Gastroesophageal sphincter (tissue), 4 donors: ENCODE results near the gene TRIM2. TPM values are rescaled to one million over a fixed set of nuclear protein-coding genes. Genes with fewer than 3 reads are reported as not detected.

Experiments
- ATAC-seq: fragments of 150-250 bp; one replicate; pipeline ENCODE4 v1.9.1; 2016; ENCODE audit warnings: mild to moderate bottlenecking, moderate library complexity
- H3K27ac ChIP-seq, 4 donors: fragments of 200-600 bp; sonication (generic) in 3 of 4; 1 replicate in 3 of 4; 2 replicates in 1 of 4; pipeline ENCODE4 v1.5.1; 2016 to 2019
- H3K27me3 ChIP-seq: fragments of 200-600 bp; sonication (generic); one replicate; pipeline ENCODE4 v1.5.1; 2019
- H3K36me3 ChIP-seq, 2 donors: fragments of 200-600 bp; sonication (generic); one replicate each; pipeline ENCODE4 v1.5.1; 2019; ENCODE audit warnings: control low read depth in 1 of 2
- H3K4me1 ChIP-seq, 3 donors: fragments of 200-600 bp; sonication (generic); 1 replicate in 2 of 3; 2 replicates in 1 of 3; pipeline ENCODE4 v1.5.1; 2016 to 2019; ENCODE audit warnings: control low read depth in 2 of 3
- H3K4me3 ChIP-seq, 2 donors: fragments of 200-600 bp; sonication (generic); one replicate each; pipeline ENCODE4 v1.5.1; 2019; ENCODE audit warnings: mild to moderate bottlenecking in 1 of 2, moderate library complexity in 1 of 2
- H3K9me3 ChIP-seq, 3 donors: fragments of 200-600 bp; sonication (generic); one replicate each; pipeline ENCODE4 v1.5.1; 2017 to 2019; ENCODE audit warnings: control low read depth in 2 of 3
- EP300 ChIP-seq: sonication (generic); formaldehyde crosslinking; IDR thresholded peaks from one replicate; pipeline ENCODE4 v1.6.1; 2017; ENCODE audit warnings: antibody characterized with exemption, mild to moderate bottlenecking
- POLR2A ChIP-seq, 2 donors: fragments of 450-650 bp; IDR thresholded peaks; one replicate each; pipeline ENCODE4 v1.6.1; 2017; ENCODE audit warnings: antibody characterized with exemption in 2 of 2, mild to moderate bottlenecking in 2 of 2, moderate library complexity in 1 of 2
- POLR2AphosphoS5 ChIP-seq: sonication (generic); formaldehyde crosslinking; IDR thresholded peaks from one replicate; pipeline ENCODE4 v1.6.1; 2017; ENCODE audit warnings: antibody characterized with exemption
- WGBS, 2 donors: methylation state at CpG; one replicate each; pipeline ENCODE4 v1.1.5; 2018; ENCODE audit warnings: low coverage in 1 of 2; 5-methylcytosine and 5-hydroxymethylcytosine counted together
- total RNA-seq, 4 donors: library from RNA; depleted of rRNA; stranded (reverse); fragments of >200 nt; gene quantifications; one replicate each; pipeline ENCODE4 v1.1.0, GENCODE V29; 2016
- TF ChIP-seq, protein P1 (sequence below), 4 experiments: fragments of 200-600 bp in 2 of 4; fragments of 450-650 bp in 2 of 4; sonication (generic) in 1 of 4; IDR thresholded peaks; one replicate each; pipeline ENCODE4 v1.5.1; 2017 to 2019; ENCODE audit warnings: antibody characterized with exemption in 4 of 4, mild to moderate bottlenecking in 2 of 4, moderate library complexity in 2 of 4

The TRIM2 gene
- total RNA-seq, 4 donors from 2014 or later, result 31.2 to 59.2 (median 44.4) TPM

DNA sequence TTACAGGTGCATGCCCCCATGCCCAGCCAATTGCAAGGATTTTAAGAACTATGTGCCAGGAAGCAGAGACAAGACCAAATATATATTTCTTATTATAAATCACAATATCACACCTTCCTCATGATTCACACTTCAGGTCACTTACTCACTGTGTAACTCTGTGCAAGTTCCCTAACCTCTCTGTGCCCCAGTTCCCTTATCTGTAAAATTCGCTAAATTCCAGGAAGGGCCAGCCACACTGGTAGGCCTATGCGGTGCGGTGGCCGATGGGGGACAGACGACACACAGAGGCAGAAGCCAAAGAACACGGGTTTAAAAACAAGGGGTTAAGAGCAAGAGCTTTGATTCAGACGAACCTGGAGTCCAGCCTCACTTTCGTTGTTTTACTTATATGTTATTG is 2.8 kb downstream of the TRIM2 start:
- TF ChIP-seq EP300 (no peak), POLR2A (IDR thresholded peaks at IDR 0.05) (no peak), POLR2AphosphoS5 (no peak)
- TF ChIP-seq, protein P1, sequence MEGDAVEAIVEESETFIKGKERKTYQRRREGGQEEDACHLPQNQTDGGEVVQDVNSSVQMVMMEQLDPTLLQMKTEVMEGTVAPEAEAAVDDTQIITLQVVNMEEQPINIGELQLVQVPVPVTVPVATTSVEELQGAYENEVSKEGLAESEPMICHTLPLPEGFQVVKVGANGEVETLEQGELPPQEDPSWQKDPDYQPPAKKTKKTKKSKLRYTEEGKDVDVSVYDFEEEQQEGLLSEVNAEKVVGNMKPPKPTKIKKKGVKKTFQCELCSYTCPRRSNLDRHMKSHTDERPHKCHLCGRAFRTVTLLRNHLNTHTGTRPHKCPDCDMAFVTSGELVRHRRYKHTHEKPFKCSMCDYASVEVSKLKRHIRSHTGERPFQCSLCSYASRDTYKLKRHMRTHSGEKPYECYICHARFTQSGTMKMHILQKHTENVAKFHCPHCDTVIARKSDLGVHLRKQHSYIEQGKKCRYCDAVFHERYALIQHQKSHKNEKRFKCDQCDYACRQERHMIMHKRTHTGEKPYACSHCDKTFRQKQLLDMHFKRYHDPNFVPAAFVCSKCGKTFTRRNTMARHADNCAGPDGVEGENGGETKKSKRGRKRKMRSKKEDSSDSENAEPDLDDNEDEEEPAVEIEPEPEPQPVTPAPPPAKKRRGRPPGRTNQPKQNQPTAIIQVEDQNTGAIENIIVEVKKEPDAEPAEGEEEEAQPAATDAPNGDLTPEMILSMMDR (IDR thresholded peaks at IDR 0.05), result no peak
- WGBS, 2 donors, result 30 to 76% methylated on average over 5 to 8 of the region's 8 CpGs
- H3K4me1 ChIP-seq, result peaks cover 0 to 7% (median 0%) of the 10 kb centered on the region in 3 donors
- no peaks in the 10 kb centered on the region for H3K36me3 ChIP-seq
- ATAC-seq, result no peak
- H3K4me3 ChIP-seq, result no peak overlapping the region
- H3K27me3 ChIP-seq, result no peaks in the 10 kb centered on the region
- no peak overlapping the region for H3K27ac ChIP-seq
- H3K9me3 ChIP-seq, result no peaks in the 10 kb centered on the region

DNA sequence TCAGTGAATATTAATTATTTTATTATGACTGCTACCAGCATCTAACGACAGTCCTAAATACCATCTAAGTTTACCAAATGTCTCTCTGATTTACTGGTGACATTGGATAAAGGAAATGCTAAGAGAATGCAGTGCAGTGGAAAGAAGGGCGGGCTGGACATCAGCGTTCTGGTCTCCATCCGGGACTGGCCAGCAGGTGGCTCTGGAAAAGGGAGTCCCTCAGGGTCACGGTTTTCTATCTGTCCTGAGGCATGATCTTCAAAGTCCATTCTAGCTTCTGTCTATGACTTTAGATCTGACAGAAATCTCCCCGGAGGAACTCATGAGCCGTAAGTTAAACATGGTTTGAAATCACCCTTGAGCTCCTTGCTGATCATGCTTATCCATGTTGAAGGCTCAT is 3.3 kb downstream of the TRIM2 start:
- no peaks in the 10 kb centered on the region for H3K36me3 ChIP-seq
- H3K27me3 ChIP-seq, result no peaks in the 10 kb centered on the region
- peak; percentile 54 for ATAC-seq
- no peak overlapping the region for H3K4me3 ChIP-seq
- no peaks in the 10 kb centered on the region for H3K9me3 ChIP-seq
- no peak overlapping the region for H3K27ac ChIP-seq
- no peak for TF ChIP-seq EP300
- TF ChIP-seq POLR2AphosphoS5, result no peak
- TF ChIP-seq POLR2A (IDR thresholded peaks at IDR 0.05), result no peak
- TF ChIP-seq, protein P1 (IDR thresholded peaks at IDR 0.05), result peak; percentile 44 to 69 (median 57)
- peaks cover 0 to 7% (median 0%) of the 10 kb centered on the region in 3 donors for H3K4me1 ChIP-seq
- 0 to 19% methylated on average over 2 to 7 of the region's 7 CpGs for WGBS, 2 donors

DNA sequence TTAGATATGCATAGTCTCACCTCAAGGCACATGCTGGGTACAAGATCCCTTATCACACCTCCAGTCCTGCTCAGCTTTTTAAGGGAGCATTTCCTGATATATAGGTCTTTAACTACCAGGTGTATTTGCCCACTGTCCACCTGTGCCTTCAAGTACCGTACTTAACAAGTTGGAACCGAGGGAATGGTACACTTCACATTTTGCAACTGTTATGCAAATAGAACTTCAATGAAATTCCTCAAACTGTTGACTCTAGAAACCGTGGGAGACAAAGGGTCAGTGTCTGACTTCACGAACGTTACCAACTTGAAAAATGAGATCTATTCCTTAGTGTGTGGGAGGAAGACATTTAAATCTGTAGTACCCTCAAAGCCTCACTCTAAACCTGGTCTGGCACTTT is 5.2 kb downstream of the TRIM2 start:
- Histone ChIP-seq H3K4me1 (peaks cover 0 to 7% (median 0%) of the 10 kb centered on the region in 3 donors), H3K36me3 (no peaks in the 10 kb centered on the region), H3K4me3 (no peak overlapping the region), H3K9me3 (no peaks in the 10 kb centered on the region), H3K27me3 (no peaks in the 10 kb centered on the region), H3K27ac (no peak overlapping the region)
- TF ChIP-seq POLR2AphosphoS5 (no peak), EP300 (no peak), POLR2A (IDR thresholded peaks at IDR 0.05) (no peak)
- TF ChIP-seq, protein P1 (IDR thresholded peaks at IDR 0.05), result no peak
- ATAC-seq, result no peak
- 53 to 60% methylated on average over 3 to 5 of the region's 5 CpGs for WGBS, 2 donors

DNA sequence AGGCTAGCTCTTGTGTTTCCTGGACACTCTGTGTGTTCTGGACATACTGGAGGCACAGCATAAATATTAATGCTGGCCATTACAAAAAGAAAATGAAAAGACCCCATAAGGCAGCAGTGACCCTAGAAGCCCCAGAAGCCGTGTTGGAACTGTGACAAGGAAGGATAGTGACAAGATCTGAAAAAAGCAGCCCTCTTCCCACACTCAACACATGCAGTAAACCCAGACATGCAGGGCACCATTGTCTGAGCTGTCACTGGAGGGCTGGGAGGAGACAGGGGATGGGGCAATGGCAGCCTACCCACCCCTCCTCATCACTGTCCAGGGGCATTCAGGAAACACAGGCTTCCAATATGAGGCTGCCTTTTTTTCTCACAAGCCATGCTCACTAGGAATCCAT is 6.5 kb downstream of the TRIM2 start:
- no CpG with 5 or more reads among the region's 1 CpG for WGBS, 2 donors
- H3K27me3 ChIP-seq, result no peaks in the 10 kb centered on the region
- TF ChIP-seq POLR2AphosphoS5 (no peak), POLR2A (IDR thresholded peaks at IDR 0.05) (no peak), EP300 (no peak)
- TF ChIP-seq, protein P1 (IDR thresholded peaks at IDR 0.05), result no peak
- H3K4me1 ChIP-seq, result peaks cover 0 to 7% (median 0%) of the 10 kb centered on the region in 3 donors
- H3K9me3 ChIP-seq, result no peaks in the 10 kb centered on the region
- ATAC-seq, result no peak
- no peaks in the 10 kb centered on the region for H3K36me3 ChIP-seq
- H3K4me3 ChIP-seq, result no peak overlapping the region
- H3K27ac ChIP-seq, result no peak overlapping the region

DNA sequence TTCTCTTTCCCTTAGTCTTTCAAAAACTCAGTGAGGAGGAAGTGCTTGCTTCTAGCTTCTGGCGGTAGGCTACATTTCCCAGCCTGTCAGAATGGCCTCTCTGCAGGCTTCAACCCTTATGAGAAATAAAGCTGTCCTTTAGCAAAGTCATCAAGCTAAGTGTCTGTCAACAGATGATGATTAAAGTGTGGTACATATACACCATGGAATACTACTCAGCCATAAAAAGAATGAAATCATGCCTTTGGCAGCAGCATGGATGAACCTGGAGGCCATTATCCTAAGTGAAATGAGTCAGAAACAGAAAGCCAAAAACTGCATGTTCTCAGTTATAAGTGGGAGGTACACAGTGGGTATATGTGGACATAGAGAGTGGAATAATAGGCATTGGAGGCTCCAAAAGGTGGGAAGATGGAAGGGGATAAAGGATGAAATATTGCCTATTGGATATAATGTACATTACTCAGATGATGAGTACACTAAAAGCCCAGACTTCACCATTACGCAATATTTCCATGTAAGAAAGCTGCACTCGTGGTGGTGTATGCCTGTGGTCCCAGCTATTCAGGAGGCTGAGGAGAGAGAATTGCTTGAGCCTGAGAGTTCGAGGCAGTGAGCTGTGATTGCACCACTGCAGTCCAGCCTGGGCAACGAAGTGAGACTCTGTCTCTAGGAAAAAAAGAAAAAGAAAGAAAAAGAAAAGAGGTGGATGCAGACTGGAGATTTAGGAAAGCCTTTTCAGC is 7.9 kb downstream of the TRIM2 start:
- Histone ChIP-seq H3K9me3 (no peaks in the 10 kb centered on the region), H3K27me3 (no peaks in the 10 kb centered on the region), H3K4me3 (no peak overlapping the region), H3K4me1 (peaks cover 0 to 7% (median 0%) of the 10 kb centered on the region in 3 donors), H3K36me3 (no peaks in the 10 kb centered on the region), H3K27ac (no peak overlapping the region)
- TF ChIP-seq EP300 (no peak), POLR2A (IDR thresholded peaks at IDR 0.05) (no peak), POLR2AphosphoS5 (no peak)
- TF ChIP-seq, protein P1 (IDR thresholded peaks at IDR 0.05), result no peak
- 67 to 71% methylated on average over 5 of the region's 5 CpGs for WGBS, 2 donors
- peak; percentile 64 for ATAC-seq
